ENCODE data around the gene USP17L22. TPM values are rescaled to one million over a fixed set of nuclear protein-coding genes. Genes with fewer than 3 reads are reported as not detected.

Gene USP17L22, protein sequence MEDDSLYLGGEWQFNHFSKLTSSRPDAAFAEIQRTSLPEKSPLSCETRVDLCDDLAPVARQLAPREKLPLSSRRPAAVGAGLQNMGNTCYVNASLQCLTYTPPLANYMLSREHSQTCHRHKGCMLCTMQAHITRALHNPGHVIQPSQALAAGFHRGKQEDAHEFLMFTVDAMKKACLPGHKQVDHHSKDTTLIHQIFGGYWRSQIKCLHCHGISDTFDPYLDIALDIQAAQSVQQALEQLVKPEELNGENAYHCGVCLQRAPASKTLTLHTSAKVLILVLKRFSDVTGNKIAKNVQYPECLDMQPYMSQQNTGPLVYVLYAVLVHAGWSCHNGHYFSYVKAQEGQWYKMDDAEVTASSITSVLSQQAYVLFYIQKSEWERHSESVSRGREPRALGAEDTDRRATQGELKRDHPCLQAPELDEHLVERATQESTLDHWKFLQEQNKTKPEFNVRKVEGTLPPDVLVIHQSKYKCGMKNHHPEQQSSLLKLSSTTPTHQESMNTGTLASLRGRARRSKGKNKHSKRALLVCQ
- total RNA-seq: not detected in 2 replicates

DNA sequence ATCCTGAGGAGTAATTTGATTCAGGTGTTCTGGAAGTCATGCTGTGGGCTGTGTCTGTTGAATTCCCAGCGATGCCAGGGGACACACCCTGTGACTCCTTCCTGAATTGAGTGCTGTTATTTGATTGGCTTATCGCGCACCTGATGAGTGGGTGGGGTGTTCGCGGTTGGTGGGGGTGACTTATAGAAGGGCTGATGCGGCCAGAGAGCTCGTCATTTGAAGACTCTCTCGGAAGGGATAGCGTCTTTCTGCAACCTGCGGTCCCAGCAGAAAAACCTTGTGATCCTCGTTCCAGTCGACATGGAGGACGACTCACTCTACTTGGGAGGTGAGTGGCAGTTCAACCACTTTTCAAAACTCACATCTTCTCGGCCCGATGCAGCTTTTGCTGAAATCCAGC lies at the start of gene USP17L22:
USP17L22 (plus strand) TSS at position 301 of the 400 bp plus-strand sequence; CDS start at position 301, 0 bp downstream.

DNA sequence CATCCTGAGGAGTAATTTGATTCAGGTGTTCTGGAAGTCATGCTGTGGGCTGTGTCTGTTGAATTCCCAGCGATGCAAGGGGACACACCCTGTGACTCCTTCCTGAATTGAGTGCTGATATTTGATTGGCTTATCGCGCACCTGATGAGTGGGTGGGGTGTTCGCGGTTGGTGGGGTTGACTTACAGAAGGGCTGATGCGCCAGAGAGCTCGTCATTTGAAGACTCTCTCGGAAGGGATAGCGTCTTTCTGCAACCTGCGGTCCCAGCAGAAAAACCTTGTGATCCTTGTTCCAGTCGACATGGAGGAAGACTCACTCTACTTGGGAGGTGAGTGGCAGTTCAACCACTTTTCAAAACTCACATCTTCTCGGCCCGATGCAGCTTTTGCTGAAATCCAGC lies 47.6 kb upstream of the USP17L22 start, which contains the start of gene USP17L12:
USP17L12 (plus strand) TSS at position 301 of the 400 bp plus-strand sequence; CDS start at position 301, 0 bp downstream.

DNA sequence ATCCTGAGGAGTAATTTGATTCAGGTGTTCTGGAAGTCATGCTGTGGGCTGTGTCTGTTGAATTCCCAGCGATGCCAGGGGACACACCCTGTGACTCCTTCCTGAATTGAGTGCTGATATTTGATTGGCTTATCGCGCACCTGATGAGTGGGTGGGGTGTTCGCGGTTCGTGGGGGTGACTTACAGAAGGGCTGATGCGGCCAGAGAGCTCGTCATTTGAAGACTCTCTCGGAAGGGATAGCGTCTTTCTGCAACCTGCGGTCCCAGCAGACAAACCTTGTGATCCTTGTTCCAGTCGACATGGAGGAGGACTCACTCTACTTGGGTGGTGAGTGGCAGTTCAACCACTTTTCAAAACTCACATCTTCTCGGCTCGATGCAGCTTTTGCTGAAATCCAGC lies 42.8 kb upstream of the USP17L22 start, which contains the start of gene USP17L13:
USP17L13 (plus strand) TSS at position 301 of the 400 bp plus-strand sequence; CDS start at position 301, 0 bp downstream.

DNA sequence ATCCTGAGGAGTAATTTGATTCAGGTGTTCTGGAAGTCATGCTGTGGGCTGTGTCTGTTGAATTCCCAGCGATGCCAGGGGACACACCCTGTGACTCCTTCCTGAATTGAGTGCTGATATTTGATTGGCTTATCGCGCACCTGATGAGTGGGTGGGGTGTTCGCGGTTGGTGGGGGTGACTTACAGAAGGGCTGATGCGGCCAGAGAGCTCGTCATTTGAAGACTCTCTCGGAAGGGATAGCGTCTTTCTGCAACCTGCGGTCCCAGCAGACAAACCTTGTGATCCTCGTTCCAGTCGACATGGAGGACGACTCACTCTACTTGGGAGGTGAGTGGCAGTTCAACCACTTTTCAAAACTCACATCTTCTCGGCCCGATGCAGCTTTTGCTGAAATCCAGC lies 33.3 kb upstream of the USP17L22 start, which contains the start of gene USP17L15:
USP17L15 (plus strand) TSS at position 301 of the 400 bp plus-strand sequence; CDS start at position 301, 0 bp downstream.

DNA sequence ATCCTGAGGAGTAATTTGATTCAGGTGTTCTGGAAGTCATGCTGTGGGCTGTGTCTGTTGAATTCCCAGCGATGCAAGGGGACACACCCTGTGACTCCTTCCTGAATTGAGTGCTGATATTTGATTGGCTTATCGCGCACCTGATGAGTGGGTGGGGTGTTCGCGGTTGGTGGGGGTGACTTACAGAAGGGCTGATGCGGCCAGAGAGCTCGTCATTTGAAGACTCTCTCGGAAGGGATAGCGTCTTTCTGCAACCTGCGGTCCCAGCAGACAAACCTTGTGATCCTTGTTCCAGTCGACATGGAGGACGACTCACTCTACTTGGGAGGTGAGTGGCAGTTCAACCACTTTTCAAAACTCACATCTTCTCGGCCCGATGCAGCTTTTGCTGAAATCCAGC lies 23.8 kb upstream of the USP17L22 start, which contains the start of gene USP17L17:
USP17L17 (plus strand) TSS at position 301 of the 400 bp plus-strand sequence; CDS start at position 301, 0 bp downstream.

DNA sequence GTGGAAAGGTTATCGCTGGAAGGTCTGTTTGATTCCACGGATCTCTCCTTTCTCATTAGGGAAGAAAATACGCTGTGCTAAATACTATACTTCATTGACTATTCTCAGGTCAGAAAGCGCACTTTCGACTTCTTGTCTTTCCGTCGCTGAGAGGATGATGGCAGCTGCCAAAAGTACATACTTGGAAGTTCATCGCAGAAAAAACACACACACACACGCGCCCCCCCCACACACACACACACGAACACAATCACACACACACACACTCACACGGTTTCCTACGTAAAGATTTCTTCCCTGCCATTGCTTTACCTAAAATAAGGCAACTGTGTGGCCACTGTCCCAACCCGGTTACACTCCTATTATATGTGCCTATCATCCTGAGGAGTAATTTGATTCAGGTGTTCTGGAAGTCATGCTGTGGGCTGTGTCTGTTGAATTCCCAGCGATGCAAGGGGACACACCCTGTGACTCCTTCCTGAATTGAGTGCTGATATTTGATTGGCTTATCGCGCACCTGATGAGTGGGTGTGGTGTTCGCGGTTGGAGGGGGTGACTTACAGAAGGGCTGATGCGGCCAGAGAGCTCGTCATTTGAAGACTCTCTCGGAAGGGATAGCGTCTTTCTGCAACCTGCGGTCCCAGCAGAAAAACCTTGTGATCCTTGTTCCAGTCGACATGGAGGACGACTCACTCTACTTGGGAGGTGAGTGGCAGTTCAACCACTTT lies 19.3 kb upstream of the USP17L22 start, which contains the start of gene USP17L18:
USP17L18 (plus strand) TSS at position 678 of the 728 bp plus-strand sequence; CDS start at position 678, 0 bp downstream.

DNA sequence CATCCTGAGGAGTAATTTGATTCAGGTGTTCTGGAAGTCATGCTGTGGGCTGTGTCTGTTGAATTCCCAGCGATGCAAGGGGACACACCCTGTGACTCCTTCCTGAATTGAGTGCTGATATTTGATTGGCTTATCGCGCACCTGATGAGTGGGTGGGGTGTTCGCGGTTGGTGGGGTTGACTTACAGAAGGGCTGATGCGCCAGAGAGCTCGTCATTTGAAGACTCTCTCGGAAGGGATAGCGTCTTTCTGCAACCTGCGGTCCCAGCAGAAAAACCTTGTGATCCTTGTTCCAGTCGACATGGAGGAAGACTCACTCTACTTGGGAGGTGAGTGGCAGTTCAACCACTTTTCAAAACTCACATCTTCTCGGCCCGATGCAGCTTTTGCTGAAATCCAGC lies 14.3 kb upstream of the USP17L22 start, which contains the start of gene USP17L19:
USP17L19 (plus strand) TSS at position 301 of the 400 bp plus-strand sequence; CDS start at position 301, 0 bp downstream.

DNA sequence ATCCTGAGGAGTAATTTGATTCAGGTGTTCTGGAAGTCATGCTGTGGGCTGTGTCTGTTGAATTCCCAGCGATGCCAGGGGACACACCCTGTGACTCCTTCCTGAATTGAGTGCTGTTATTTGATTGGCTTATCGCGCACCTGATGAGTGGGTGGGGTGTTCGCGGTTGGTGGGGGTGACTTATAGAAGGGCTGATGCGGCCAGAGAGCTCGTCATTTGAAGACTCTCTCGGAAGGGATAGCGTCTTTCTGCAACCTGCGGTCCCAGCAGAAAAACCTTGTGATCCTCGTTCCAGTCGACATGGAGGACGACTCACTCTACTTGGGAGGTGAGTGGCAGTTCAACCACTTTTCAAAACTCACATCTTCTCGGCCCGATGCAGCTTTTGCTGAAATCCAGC lies 9.6 kb upstream of the USP17L22 start, which contains the start of gene USP17L20:
USP17L20 (plus strand) TSS at position 301 of the 400 bp plus-strand sequence; CDS start at position 301, 0 bp downstream.

DNA sequence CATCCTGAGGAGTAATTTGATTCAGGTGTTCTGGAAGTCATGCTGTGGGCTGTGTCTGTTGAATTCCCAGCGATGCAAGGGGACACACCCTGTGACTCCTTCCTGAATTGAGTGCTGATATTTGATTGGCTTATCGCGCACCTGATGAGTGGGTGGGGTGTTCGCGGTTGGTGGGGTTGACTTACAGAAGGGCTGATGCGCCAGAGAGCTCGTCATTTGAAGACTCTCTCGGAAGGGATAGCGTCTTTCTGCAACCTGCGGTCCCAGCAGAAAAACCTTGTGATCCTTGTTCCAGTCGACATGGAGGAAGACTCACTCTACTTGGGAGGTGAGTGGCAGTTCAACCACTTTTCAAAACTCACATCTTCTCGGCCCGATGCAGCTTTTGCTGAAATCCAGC lies 4.8 kb upstream of the USP17L22 start, which contains the start of gene USP17L21:
USP17L21 (plus strand) TSS at position 301 of the 400 bp plus-strand sequence; CDS start at position 301, 0 bp downstream.

Other genes with a start within 250 kb of the USP17L22 start
- not detected in 2 replicates for gene FAM90A26, start 97.2 kb upstream of the USP17L22 start, total RNA-seq
- gene USP17L10, start 57.0 kb upstream of the USP17L22 start, total RNA-seq: not detected in 2 replicates
- gene USP17L11, start 52.2 kb upstream of the USP17L22 start, total RNA-seq: not detected in 2 replicates
- not detected in 2 replicates for gene USP17L12, start 47.5 kb upstream of the USP17L22 start, total RNA-seq
- gene USP17L13, start 42.7 kb upstream of the USP17L22 start, total RNA-seq: not detected in 2 replicates
- not detected in 2 replicates for gene USP17L15, start 33.2 kb upstream of the USP17L22 start, total RNA-seq
- not detected in 2 replicates for gene USP17L17, start 23.7 kb upstream of the USP17L22 start, total RNA-seq
- not detected in 2 replicates for gene USP17L18, start 19.0 kb upstream of the USP17L22 start, total RNA-seq
- not detected in 2 replicates for gene USP17L19, start 14.2 kb upstream of the USP17L22 start, total RNA-seq
- not detected in 2 replicates for gene USP17L20, start 9.5 kb upstream of the USP17L22 start, total RNA-seq
- not detected in 2 replicates for gene USP17L21, start 4.7 kb upstream of the USP17L22 start, total RNA-seq
- not detected in 2 replicates for gene USP17L24, start 57.5 kb downstream of the USP17L22 start, total RNA-seq
- not detected in 2 replicates for gene USP17L25, start 62.3 kb downstream of the USP17L22 start, total RNA-seq
- not detected in 2 replicates for gene USP17L26, start 67.0 kb downstream of the USP17L22 start, total RNA-seq
- gene USP17L5, start 71.8 kb downstream of the USP17L22 start, total RNA-seq: not detected in 2 replicates
- gene USP17L27, start 76.5 kb downstream of the USP17L22 start, total RNA-seq: not detected in 2 replicates
- gene USP17L28, start 81.3 kb downstream of the USP17L22 start, total RNA-seq: not detected in 2 replicates
- gene USP17L29, start 86.0 kb downstream of the USP17L22 start, total RNA-seq: not detected in 2 replicates
- not detected in 2 replicates for gene USP17L30, start 95.5 kb downstream of the USP17L22 start, total RNA-seq
- gene DEFB131A, start 176.8 kb downstream of the USP17L22 start, total RNA-seq: not detected in 2 replicates